Muscle of leg (tissue), 11 donors: Measurements from ENCODE around the gene ADAM12. TPM values are rescaled to one million over a fixed set of nuclear protein-coding genes. Genes with fewer than 3 reads are reported as not detected.

ENCODE experiments used
- DNase-seq: peaks from one replicate; pipeline ENCODE4 v3.0.0; 2013
- H3K27ac ChIP-seq: one replicate; pipeline ENCODE4 v1.5.1; 2013; ENCODE audit warnings: mild to moderate bottlenecking, low read length, control low read depth
- H3K27me3 ChIP-seq: one replicate; pipeline ENCODE4 v1.6.1; 2013; ENCODE audit warnings: low read length; ENCODE audit not compliant: control insufficient read depth, insufficient read depth
- H3K36me3 ChIP-seq: one replicate; pipeline ENCODE4 v1.6.1; 2013; ENCODE audit warnings: low read length; ENCODE audit not compliant: control insufficient read depth, insufficient read depth
- H3K4me1 ChIP-seq: one replicate; pipeline ENCODE4 v1.6.1; 2013; ENCODE audit warnings: low read length; ENCODE audit not compliant: control insufficient read depth, insufficient read depth
- H3K4me3 ChIP-seq: one replicate; pipeline ENCODE4 v1.5.1; 2013; ENCODE audit warnings: low read length, control low read depth
- H3K9me3 ChIP-seq: replicated peaks from 2 replicates; pipeline ENCODE4 v1.6.1; 2013; ENCODE audit warnings: low read depth, low read length; ENCODE audit not compliant: control insufficient read depth
- WGBS: methylation state at CpG from one replicate; pipeline ENCODE4 v1.1.5; 2013; ENCODE audit warnings: missing lambda C conversion rate; ENCODE audit not compliant: insufficient coverage; 5-methylcytosine and 5-hydroxymethylcytosine counted together
- polyA plus RNA-seq, 8 donors: library from polyadenylated mRNA; unstranded; fragments of 120-200 nt; gene quantifications; one replicate each; pipeline versions ENCODE4 v1.2.1 to v1.2.3, GENCODE V29; 2013; ENCODE audit warnings: inconsistent platforms in 1 of 8, low replicate concordance in 1 of 8; ENCODE audit not compliant: insufficient read length in 8 of 8, insufficient read depth in 1 of 8
- total RNA-seq: library from RNA; stranded (reverse); fragments of 120-200 nt; gene quantifications from one replicate; pipeline ENCODE4 v1.2.4, GENCODE V29; 2013

Gene ADAM12
- total and polyA plus RNA-seq, 9 donors: 11.7 to 39.6 (median 21.0) TPM

- Histone ChIP-seq H3K36me3 (peaks cover 10% of the 10 kb centered on the region), H3K9me3 (no peaks in the 10 kb centered on the region), H3K4me3 (no peak overlapping the region), H3K4me1 (peaks cover 8% of the 10 kb centered on the region), H3K27ac (no peak overlapping the region), H3K27me3 (no peaks in the 10 kb centered on the region)
- DNase-seq: peak; percentile 73
- WGBS: 40% methylated on average over 1 of the region's 3 CpGs
These were observed 57.2 kb downstream of the ADAM12 start for GRCh38 chr10:126331101-126331500.

DNA sequence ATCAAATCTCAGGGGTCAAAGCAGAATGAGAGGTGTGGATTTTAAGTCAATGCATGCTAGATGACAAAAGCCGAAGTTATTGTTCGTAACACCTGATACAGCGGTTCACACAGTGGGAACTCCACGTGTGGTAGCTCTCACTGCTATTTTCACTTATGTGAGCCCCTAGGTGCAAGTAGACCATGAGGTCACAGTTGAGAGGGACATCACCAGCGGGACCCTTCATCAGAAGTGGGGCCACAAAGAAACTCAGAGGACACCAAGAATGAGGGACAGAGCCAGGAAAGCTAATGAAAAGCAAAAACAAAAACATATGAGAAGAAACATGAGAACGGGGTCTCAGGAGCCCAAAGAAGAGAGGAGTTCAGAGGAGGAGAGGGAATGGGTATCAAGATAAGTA lies 63.5 kb downstream of the ADAM12 start:
- no peaks in the 10 kb centered on the region for H3K9me3 ChIP-seq
- no peak overlapping the region for H3K4me3 ChIP-seq
- H3K27me3 ChIP-seq: no peaks in the 10 kb centered on the region
- peaks cover 3% of the 10 kb centered on the region for H3K4me1 ChIP-seq
- no peak for DNase-seq
- H3K27ac ChIP-seq: no peak overlapping the region
- H3K36me3 ChIP-seq: peaks cover 10% of the 10 kb centered on the region
- 91% methylated on average over 6 of the region's 6 CpGs for WGBS

DNA sequence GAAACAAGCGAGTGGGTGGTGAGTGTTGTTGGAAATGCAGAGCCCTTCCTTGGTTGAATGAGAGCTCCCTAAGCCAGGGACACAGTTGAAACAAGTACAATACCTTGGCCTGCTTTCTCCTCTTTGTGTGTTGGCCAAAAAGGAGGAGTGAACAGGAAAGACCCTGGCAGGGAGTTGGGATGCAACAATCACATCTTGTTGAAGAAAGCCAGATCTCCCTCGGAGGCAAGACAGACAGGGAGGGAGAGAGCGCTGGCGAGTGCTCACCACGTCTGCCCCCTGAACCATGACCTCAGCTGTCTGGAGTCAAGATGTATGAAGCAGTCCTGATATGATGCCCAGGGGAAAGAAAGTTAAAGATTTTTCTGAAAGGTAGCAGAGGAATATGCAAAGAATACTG lies 66.8 kb downstream of the ADAM12 start:
- peak; percentile 47 for DNase-seq
- 49% methylated on average over 5 of the region's 5 CpGs for WGBS

DNA sequence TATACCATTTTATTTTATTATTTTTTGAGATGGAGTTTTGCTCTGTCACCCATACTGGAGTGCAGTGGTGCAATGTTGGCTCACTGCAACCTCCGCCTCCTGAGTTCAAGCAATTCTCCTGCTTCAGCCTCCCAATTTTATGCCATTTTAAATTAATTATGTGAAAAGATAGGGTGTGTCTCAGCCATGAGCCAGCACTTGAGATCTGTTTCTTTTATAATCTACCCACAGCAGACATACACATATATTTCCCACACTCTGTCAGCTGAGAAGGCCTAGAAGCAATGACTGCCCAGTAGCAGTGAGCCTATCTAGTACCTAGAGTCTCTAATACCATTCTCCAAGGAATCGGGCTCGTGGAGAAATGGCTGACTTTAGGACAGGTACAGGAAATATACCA lies 70.5 kb downstream of the ADAM12 start:
- no peaks in the 10 kb centered on the region for H3K9me3 ChIP-seq
- WGBS: no CpG with 5 or more reads among the region's 3 CpGs
- H3K36me3 ChIP-seq: peaks cover 3% of the 10 kb centered on the region
- no peak overlapping the region for H3K4me3 ChIP-seq
- peaks cover 30% of the 10 kb centered on the region for H3K4me1 ChIP-seq
- H3K27ac ChIP-seq: no peak overlapping the region
- no peaks in the 10 kb centered on the region for H3K27me3 ChIP-seq
- no peak for DNase-seq

More for the DNA sequence above, 66.8 kb downstream of the ADAM12 start:
- H3K36me3 ChIP-seq: peaks cover 4% of the 10 kb centered on the region
- H3K4me1 ChIP-seq: peaks cover 8% of the 10 kb centered on the region
- no peak overlapping the region for H3K27ac ChIP-seq
- no peak overlapping the region for H3K4me3 ChIP-seq
- no peaks in the 10 kb centered on the region for H3K27me3 ChIP-seq
- no peaks in the 10 kb centered on the region for H3K9me3 ChIP-seq

GRCh38 chr10:126315494-126316177 lies 72.6 kb downstream of the ADAM12 start:
- Histone ChIP-seq H3K9me3 (no peaks in the 10 kb centered on the region), H3K36me3 (peaks cover 3% of the 10 kb centered on the region), H3K4me3 (no peak overlapping the region), H3K27ac (peak overlapping the region; percentile 88), H3K4me1 (peaks cover 29% of the 10 kb centered on the region), H3K27me3 (no peaks in the 10 kb centered on the region)
- DNase-seq: peak; percentile 90
- 21% methylated on average over 6 of the region's 12 CpGs for WGBS

- Histone ChIP-seq H3K27ac (peak overlapping the region; percentile 88), H3K4me1 (peaks cover 29% of the 10 kb centered on the region), H3K4me3 (no peak overlapping the region), H3K9me3 (no peaks in the 10 kb centered on the region), H3K36me3 (peaks cover 3% of the 10 kb centered on the region), H3K27me3 (no peaks in the 10 kb centered on the region)
- 56% methylated on average over 6 of the region's 14 CpGs for WGBS
- peak; percentile 86 for DNase-seq
These were observed 73.3 kb downstream of the ADAM12 start for GRCh38 chr10:126314863-126315493.

- no peaks in the 10 kb centered on the region for H3K9me3 ChIP-seq
- 96% methylated on average over 5 of the region's 9 CpGs for WGBS
- no peaks in the 10 kb centered on the region for H3K27me3 ChIP-seq
- no peak overlapping the region for H3K4me3 ChIP-seq
- H3K27ac ChIP-seq: no peak overlapping the region
- DNase-seq: no peak
- no peaks in the 10 kb centered on the region for H3K36me3 ChIP-seq
- H3K4me1 ChIP-seq: peaks cover 33% of the 10 kb centered on the region
These were observed 76.1 kb downstream of the ADAM12 start for GRCh38 chr10:126312167-126312566.

DNA sequence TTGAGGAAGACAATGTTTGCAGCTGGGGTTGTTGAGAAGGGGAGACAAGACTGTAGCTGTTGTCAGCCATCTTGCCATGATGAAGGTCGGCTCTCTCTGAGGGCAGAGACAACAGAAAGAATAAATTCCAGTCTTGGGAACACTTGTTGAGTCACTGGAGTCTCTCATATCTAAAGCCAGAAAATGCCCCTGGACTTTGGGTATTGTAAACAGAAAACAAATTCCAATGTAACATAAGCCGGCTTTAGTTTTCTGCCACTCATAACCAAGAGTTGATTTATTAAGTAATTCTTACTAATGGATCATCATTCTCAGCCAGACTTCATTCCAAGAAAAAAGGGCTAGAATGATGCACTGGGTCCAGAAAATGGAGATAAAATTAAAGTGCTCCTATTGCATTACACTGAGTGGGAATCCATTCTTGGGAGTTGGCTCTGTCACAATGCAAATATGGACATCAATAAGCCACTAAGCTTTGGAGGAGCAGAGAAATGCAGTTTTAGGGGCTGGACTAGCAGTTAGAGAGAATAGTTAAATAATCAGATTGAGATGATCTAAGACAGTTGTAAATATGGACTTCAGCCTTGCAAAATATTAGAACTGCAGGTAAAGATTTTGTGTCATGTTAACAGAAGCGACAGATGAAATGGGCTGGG lies 78.9 kb downstream of the ADAM12 start:
- Histone ChIP-seq H3K9me3 (no peaks in the 10 kb centered on the region), H3K27me3 (no peaks in the 10 kb centered on the region), H3K27ac (peak overlapping the region; percentile 29), H3K4me3 (no peak overlapping the region), H3K36me3 (no peaks in the 10 kb centered on the region), H3K4me1 (peaks cover 9% of the 10 kb centered on the region)
- DNase-seq: no peak
- 92% methylated on average over 2 of the region's 3 CpGs for WGBS

GRCh38 chr10:126302826-126303665 lies 85.2 kb downstream of the ADAM12 start:
- H3K4me3 ChIP-seq: no peak overlapping the region
- H3K27me3 ChIP-seq: no peaks in the 10 kb centered on the region
- WGBS: 67% methylated on average over 1 of the region's 6 CpGs
- peaks cover 9% of the 10 kb centered on the region for H3K4me1 ChIP-seq
- H3K9me3 ChIP-seq: no peaks in the 10 kb centered on the region
- peak; percentile 33 for DNase-seq
- peak overlapping the region; percentile 18 for H3K27ac ChIP-seq
- H3K36me3 ChIP-seq: no peaks in the 10 kb centered on the region

DNA sequence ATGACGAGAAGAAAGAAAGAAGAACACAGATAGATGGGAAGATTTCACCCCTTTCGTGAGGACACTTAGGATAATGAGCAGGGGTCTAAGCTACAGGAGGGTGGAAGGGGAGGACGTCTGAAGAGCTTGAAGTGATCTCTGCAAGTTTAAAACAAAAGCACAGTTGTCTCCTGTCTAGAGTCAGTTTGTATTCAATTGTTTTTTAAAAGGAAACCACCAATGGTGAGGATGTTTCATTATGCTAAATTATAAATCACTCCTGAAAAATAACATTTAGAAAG lies 85.9 kb downstream of the ADAM12 start:
- 58% methylated on average over 2 of the region's 3 CpGs for WGBS
- Histone ChIP-seq H3K4me3 (no peak overlapping the region), H3K27me3 (no peaks in the 10 kb centered on the region), H3K4me1 (peaks cover 9% of the 10 kb centered on the region), H3K36me3 (no peaks in the 10 kb centered on the region), H3K27ac (no peak overlapping the region), H3K9me3 (no peaks in the 10 kb centered on the region)
- DNase-seq: no peak
